Measurements from ENCODE around the gene SMC3.

Gene SMC3

GRCh38 chr10:110625356-110625894, 57.9 kb downstream of the SMC3 start:
- H3K36me3 ChIP-seq, result no peaks in the 10 kb centered on the region
- H3K27me3 ChIP-seq (ENCODE audit: insufficient read depth, low read depth, severe bottlenecking), result no peaks in the 10 kb centered on the region
- H3K4me3 ChIP-seq (ENCODE audit: low read depth, low read length), result no peak overlapping the region
- H3K9me3 ChIP-seq (ENCODE audit: severe bottlenecking), result peaks cover 10% of the 10 kb centered on the region
- peak overlapping the region; percentile 86 for H3K27ac ChIP-seq
- 0 out of 2 replicates have a peak, but pooled peaks have one; percentile 2 for TF ChIP-seq CTCF (IDR thresholded peaks at IDR 0.05; ENCODE audit: low read depth, low read length)
- peak; percentile 94 for DNase-seq

- DNase-seq, result no peak
- Histone ChIP-seq H3K9me3 (ENCODE audit: severe bottlenecking) (peaks cover 10% of the 10 kb centered on the region), H3K27ac (peak overlapping the region; percentile 86), H3K36me3 (no peaks in the 10 kb centered on the region), H3K27me3 (ENCODE audit: insufficient read depth, low read depth, severe bottlenecking) (no peaks in the 10 kb centered on the region), H3K4me3 (ENCODE audit: low read depth, low read length) (no peak overlapping the region)
- TF ChIP-seq CTCF (IDR thresholded peaks at IDR 0.05; ENCODE audit: low read depth, low read length), result no peak
Observed at GRCh38 chr10:110625951-110626855, 58.7 kb downstream of the SMC3 start.

GRCh38 chr10:110628161-110628560, 60.7 kb downstream of the SMC3 start:
- no peak for DNase-seq
- Histone ChIP-seq H3K9me3 (ENCODE audit: severe bottlenecking) (peaks cover 10% of the 10 kb centered on the region), H3K4me3 (ENCODE audit: low read depth, low read length) (no peak overlapping the region), H3K27me3 (ENCODE audit: insufficient read depth, low read depth, severe bottlenecking) (no peaks in the 10 kb centered on the region), H3K27ac (no peak overlapping the region), H3K36me3 (no peaks in the 10 kb centered on the region)
- no peak for TF ChIP-seq CTCF (IDR thresholded peaks at IDR 0.05; ENCODE audit: low read depth, low read length)

- H3K27me3 ChIP-seq (ENCODE audit: insufficient read depth, low read depth, severe bottlenecking), result no peaks in the 10 kb centered on the region
- H3K27ac ChIP-seq, result no peak overlapping the region
- no peak overlapping the region for H3K4me3 ChIP-seq (ENCODE audit: low read depth, low read length)
- H3K9me3 ChIP-seq (ENCODE audit: severe bottlenecking), result peaks cover 7% of the 10 kb centered on the region
- DNase-seq, result no peak
- TF ChIP-seq CTCF (IDR thresholded peaks at IDR 0.05; ENCODE audit: low read depth, low read length), result no peak
- H3K36me3 ChIP-seq, result no peaks in the 10 kb centered on the region
Observed at GRCh38 chr10:110629680-110630191, 62.2 kb downstream of the SMC3 start.

GRCh38 chr10:110631934-110632333, 64.4 kb downstream of the SMC3 start:
- no peaks in the 10 kb centered on the region for H3K27me3 ChIP-seq (ENCODE audit: insufficient read depth, low read depth, severe bottlenecking)
- H3K4me3 ChIP-seq (ENCODE audit: low read depth, low read length), result no peak overlapping the region
- no peak for TF ChIP-seq CTCF (IDR thresholded peaks at IDR 0.05; ENCODE audit: low read depth, low read length)
- H3K9me3 ChIP-seq (ENCODE audit: severe bottlenecking), result peaks cover 4% of the 10 kb centered on the region
- no peaks in the 10 kb centered on the region for H3K36me3 ChIP-seq
- H3K27ac ChIP-seq, result no peak overlapping the region
- no peak for DNase-seq

All from WERI-Rb-1 (cell line).